GM23338 (cell line): Measurements from ENCODE around the gene CLP1.

Source experiments
- CREB1 ChIP-seq: fragments of 250-450 bp; sonication (Bioruptor Pico); IDR thresholded peaks from 2 replicates; pipeline ENCODE4 v1.5.0; 2020; ENCODE audit warnings: low read depth, mild to moderate bottlenecking, moderate library complexity
- CTCF ChIP-seq, 2 experiments: fragments of 200-600 bp in 1 of 2; sonication (generic) in 1 of 2; conservative IDR thresholded peaks; 2 replicates each; pipeline versions ENCODE4 v1.5.1 to v1.6.1; 2016 to 2017; ENCODE audit warnings: antibody characterized with exemption in 2 of 2, low read depth in 2 of 2, mild to moderate bottlenecking in 2 of 2, moderate library complexity in 1 of 2
- EZH2 ChIP-seq: fragments of 200-600 bp; sonication (generic); IDR thresholded peaks from one replicate; pipeline ENCODE4 v1.8.0; 2017; ENCODE audit warnings: antibody characterized with exemption, mild to moderate bottlenecking, low read depth; ENCODE audit not compliant: unreplicated experiment
- EZH2phosphoT487 ChIP-seq: fragments of 200-600 bp; sonication (generic); IDR thresholded peaks from one replicate; pipeline ENCODE4 v1.8.1; 2018; ENCODE audit warnings: antibody characterized with exemption; ENCODE audit not compliant: unreplicated experiment
- NANOG ChIP-seq: IDR thresholded peaks from 2 replicates; pipeline ENCODE4 v1.6.1; 2016; ENCODE audit warnings: antibody characterized with exemption, borderline replicate concordance
- POLR2AphosphoS5 ChIP-seq: IDR thresholded peaks from 2 replicates; pipeline ENCODE4 v1.6.1; 2016; ENCODE audit warnings: antibody characterized with exemption, low read depth
- REST ChIP-seq: IDR thresholded peaks from one replicate; pipeline ENCODE4 v1.6.1; 2018; ENCODE audit warnings: antibody characterized with exemption; ENCODE audit not compliant: unreplicated experiment

- no peak for TF ChIP-seq EZH2phosphoT487
- TF ChIP-seq CTCF (conservative IDR thresholded peaks at IDR 0.05; ENCODE audit: low read depth in 2 of 2), result no peak
- TF ChIP-seq REST, result no peak
- no peak for TF ChIP-seq POLR2AphosphoS5
- no peak for TF ChIP-seq EZH2
- no peak for TF ChIP-seq CREB1
- TF ChIP-seq NANOG, result no peak
Observed at GRCh38 chr11:57618438-57618837, 39.1 kb upstream of the CLP1 start.
